ENCODE measurements around the gene SKAP2.
A peak's percentile ranks its signal among the peaks of the same experiment; 100 is the strongest.

Gene SKAP2

DNA sequence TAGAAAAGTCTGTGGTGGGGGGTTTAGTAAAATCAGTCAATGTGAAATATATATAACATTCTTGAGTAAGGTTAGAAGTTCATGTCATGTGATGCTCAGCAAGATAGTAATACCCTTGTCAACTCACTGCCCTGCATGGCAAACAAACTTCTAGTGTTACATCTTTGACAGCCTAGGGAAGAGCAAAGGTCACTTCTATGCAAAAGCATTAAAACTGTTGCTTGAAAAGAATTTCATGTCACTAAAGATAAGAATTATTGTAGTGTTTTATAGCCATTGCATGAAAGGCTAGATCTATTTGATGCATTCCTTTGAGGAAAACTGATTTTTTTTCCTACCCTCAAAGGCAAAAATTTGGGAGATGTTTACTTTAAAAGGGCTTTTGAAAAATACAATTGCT, 176.0 kb downstream of the SKAP2 start:
- TF ChIP-seq RAD21 (IDR thresholded peaks at IDR 0.05; ENCODE audit: low read depth): no peak
- TF ChIP-seq ZBTB7A (IDR thresholded peaks at IDR 0.05; ENCODE audit: low read depth): no peak

DNA sequence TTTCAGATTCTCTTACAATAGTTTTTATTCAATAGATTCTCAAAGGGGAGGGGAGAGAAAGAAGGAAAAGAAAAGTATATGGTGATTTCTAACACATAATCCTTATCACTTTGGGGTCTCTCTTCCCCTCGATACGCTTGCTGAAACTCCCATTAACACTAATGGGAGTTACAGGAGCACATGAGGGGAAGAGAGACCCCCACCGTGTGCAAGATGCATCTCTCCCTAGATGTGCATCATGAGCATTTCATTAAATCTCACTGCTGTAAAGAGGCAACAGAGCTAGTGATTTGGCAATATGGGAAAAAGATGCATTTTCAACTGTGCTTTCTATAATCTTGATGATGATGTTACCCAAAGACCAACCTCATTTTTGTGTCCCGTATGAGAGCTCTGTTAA, 177.4 kb downstream of the SKAP2 start:
- TF ChIP-seq, protein P1, sequence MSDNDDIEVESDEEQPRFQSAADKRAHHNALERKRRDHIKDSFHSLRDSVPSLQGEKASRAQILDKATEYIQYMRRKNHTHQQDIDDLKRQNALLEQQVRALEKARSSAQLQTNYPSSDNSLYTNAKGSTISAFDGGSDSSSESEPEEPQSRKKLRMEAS (IDR thresholded peaks at IDR 0.05): no peak
- TF ChIP-seq, protein P2, sequence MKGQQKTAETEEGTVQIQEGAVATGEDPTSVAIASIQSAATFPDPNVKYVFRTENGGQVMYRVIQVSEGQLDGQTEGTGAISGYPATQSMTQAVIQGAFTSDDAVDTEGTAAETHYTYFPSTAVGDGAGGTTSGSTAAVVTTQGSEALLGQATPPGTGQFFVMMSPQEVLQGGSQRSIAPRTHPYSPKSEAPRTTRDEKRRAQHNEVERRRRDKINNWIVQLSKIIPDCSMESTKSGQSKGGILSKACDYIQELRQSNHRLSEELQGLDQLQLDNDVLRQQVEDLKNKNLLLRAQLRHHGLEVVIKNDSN (IDR thresholded peaks at IDR 0.05): no peak
- TF ChIP-seq ZBTB7A (IDR thresholded peaks at IDR 0.05; ENCODE audit: low read depth): no peak
- no peak for TF ChIP-seq CREB1 (IDR thresholded peaks at IDR 0.05; ENCODE audit: low read depth)
- no peak for TF ChIP-seq NFIC (IDR thresholded peaks at IDR 0.05)
- TF ChIP-seq TAF1 (IDR thresholded peaks at IDR 0.05; ENCODE audit: low read depth): no peak
- TF ChIP-seq, protein P3, sequence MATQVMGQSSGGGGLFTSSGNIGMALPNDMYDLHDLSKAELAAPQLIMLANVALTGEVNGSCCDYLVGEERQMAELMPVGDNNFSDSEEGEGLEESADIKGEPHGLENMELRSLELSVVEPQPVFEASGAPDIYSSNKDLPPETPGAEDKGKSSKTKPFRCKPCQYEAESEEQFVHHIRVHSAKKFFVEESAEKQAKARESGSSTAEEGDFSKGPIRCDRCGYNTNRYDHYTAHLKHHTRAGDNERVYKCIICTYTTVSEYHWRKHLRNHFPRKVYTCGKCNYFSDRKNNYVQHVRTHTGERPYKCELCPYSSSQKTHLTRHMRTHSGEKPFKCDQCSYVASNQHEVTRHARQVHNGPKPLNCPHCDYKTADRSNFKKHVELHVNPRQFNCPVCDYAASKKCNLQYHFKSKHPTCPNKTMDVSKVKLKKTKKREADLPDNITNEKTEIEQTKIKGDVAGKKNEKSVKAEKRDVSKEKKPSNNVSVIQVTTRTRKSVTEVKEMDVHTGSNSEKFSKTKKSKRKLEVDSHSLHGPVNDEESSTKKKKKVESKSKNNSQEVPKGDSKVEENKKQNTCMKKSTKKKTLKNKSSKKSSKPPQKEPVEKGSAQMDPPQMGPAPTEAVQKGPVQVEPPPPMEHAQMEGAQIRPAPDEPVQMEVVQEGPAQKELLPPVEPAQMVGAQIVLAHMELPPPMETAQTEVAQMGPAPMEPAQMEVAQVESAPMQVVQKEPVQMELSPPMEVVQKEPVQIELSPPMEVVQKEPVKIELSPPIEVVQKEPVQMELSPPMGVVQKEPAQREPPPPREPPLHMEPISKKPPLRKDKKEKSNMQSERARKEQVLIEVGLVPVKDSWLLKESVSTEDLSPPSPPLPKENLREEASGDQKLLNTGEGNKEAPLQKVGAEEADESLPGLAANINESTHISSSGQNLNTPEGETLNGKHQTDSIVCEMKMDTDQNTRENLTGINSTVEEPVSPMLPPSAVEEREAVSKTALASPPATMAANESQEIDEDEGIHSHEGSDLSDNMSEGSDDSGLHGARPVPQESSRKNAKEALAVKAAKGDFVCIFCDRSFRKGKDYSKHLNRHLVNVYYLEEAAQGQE (IDR thresholded peaks at IDR 0.05; ENCODE audit: low read depth): no peak
- no peak for TF ChIP-seq YY1 (IDR thresholded peaks at IDR 0.05; ENCODE audit: low read depth)

DNA sequence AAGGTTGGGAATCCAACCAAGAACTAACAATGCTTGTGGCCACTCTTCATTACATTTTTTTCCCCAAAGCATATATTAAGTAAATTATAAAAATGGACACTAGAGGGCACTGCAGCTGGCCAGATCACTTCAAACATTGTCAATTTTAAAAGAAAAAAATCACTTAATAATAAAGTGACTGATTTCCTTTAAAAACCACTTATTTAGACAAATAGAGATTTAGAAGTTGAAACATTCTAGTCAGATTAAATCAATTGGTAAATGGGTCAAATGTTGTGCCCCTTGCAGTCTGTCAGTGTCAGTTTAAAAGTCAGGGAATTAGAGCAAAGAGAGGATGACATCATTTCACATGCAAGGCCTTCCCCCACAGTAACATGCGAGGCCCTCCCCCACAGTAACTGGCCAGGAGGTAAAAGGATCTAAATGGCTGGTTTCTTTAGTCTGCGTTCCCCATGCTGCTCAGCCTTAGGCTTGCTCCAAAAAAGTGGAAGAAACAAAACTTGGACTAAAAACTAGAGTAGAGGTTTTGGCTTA, 177.9 kb downstream of the SKAP2 start:
- TF ChIP-seq TAF1 (IDR thresholded peaks at IDR 0.05; ENCODE audit: low read depth): no peak
- peak; percentile 63 for TF ChIP-seq RAD21 (IDR thresholded peaks at IDR 0.05; ENCODE audit: low read depth)

DNA sequence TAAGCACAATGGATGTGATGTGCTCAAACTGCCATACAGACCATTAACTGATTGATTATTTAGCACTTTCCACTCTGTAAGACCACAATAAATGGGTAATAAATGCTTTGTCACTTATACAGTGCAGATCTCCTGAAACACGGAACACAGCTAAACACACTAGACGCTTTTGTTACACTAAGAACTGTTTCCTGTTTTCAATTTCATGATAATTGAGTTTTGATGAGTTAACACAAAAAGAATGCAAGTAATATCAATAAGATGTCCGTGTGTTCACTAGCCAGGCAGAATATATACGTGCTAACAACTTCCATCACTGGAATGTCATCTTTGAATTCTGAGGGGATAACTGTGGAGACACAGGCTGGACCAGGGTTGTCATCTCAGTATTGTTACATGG, 178.8 kb downstream of the SKAP2 start:
- TF ChIP-seq YY1 (IDR thresholded peaks at IDR 0.05; ENCODE audit: low read depth): no peak
- no peak for TF ChIP-seq TAF1 (IDR thresholded peaks at IDR 0.05; ENCODE audit: low read depth)
- TF ChIP-seq, protein P2 (IDR thresholded peaks at IDR 0.05): no peak
- TF ChIP-seq FOXM1 (IDR thresholded peaks at IDR 0.05; ENCODE audit: borderline replicate concordance, low read depth): no peak
- no peak for TF ChIP-seq CEBPB (IDR thresholded peaks at IDR 0.05)
- TF ChIP-seq CREB1 (IDR thresholded peaks at IDR 0.05; ENCODE audit: low read depth): no peak
- TF ChIP-seq ZBTB7A (IDR thresholded peaks at IDR 0.05; ENCODE audit: low read depth): no peak
- TF ChIP-seq, protein P3 (IDR thresholded peaks at IDR 0.05; ENCODE audit: low read depth): no peak
- TF ChIP-seq TCF12 (IDR thresholded peaks at IDR 0.05; ENCODE audit: low read depth): no peak
- no peak for TF ChIP-seq NFIC (IDR thresholded peaks at IDR 0.05)
- TF ChIP-seq TEAD4 (IDR thresholded peaks at IDR 0.05): no peak
- no peak for TF ChIP-seq RAD21 (IDR thresholded peaks at IDR 0.05; ENCODE audit: low read depth)
- no peak for TF ChIP-seq EGR1 (IDR thresholded peaks at IDR 0.05)
- TF ChIP-seq EP300 (IDR thresholded peaks at IDR 0.05; ENCODE audit: borderline replicate concordance): no peak
- TF ChIP-seq, protein P1 (IDR thresholded peaks at IDR 0.05): no peak

DNA sequence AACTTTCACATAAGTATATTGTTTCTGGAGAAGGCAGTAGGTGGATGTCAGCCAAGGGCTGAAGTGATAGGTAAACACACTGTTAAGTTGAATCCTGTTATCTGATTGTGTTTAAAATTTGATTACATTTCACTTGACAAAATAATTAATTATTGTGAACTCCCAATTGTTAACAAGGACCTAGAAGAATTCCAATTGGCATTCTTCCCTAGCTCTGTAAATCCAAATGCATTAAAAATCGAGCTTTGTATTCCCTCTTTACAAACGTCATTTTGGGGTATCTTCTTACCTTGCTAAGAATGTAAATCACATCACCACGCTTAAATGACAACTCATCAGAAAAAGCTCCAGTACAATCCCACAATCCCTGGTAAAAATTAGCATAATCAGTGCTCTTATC, 179.9 kb downstream of the SKAP2 start:
- no peak for TF ChIP-seq RAD21 (IDR thresholded peaks at IDR 0.05; ENCODE audit: low read depth)
- no peak for TF ChIP-seq ZBTB7A (IDR thresholded peaks at IDR 0.05; ENCODE audit: low read depth)
- no peak for TF ChIP-seq YY1 (IDR thresholded peaks at IDR 0.05; ENCODE audit: low read depth)
- TF ChIP-seq NFIC (IDR thresholded peaks at IDR 0.05): no peak
- no peak for TF ChIP-seq TAF1 (IDR thresholded peaks at IDR 0.05; ENCODE audit: low read depth)
- TF ChIP-seq, protein P2 (IDR thresholded peaks at IDR 0.05): no peak
- TF ChIP-seq CREB1 (IDR thresholded peaks at IDR 0.05; ENCODE audit: low read depth): no peak
- TF ChIP-seq EGR1 (IDR thresholded peaks at IDR 0.05): no peak
- no peak for TF ChIP-seq FOXM1 (IDR thresholded peaks at IDR 0.05; ENCODE audit: borderline replicate concordance, low read depth)
- TF ChIP-seq, protein P3 (IDR thresholded peaks at IDR 0.05; ENCODE audit: low read depth): no peak
- no peak for TF ChIP-seq EP300 (IDR thresholded peaks at IDR 0.05; ENCODE audit: borderline replicate concordance)
- no peak for TF ChIP-seq TCF12 (IDR thresholded peaks at IDR 0.05; ENCODE audit: low read depth)
- TF ChIP-seq, protein P1 (IDR thresholded peaks at IDR 0.05): no peak
- no peak for TF ChIP-seq CEBPB (IDR thresholded peaks at IDR 0.05)
- TF ChIP-seq TEAD4 (IDR thresholded peaks at IDR 0.05): no peak
